Body of pancreas (tissue), 4 donors: ENCODE results near the gene JMJD8.

Source experiments
- CTCF ChIP-seq, 7 experiments: fragments of 450-650 bp in 4 of 7; fragments of 200-600 bp in 3 of 7; sonication (generic) in 3 of 7; IDR thresholded peaks; one replicate each; pipeline ENCODE4 v1.5.1; 2016 to 2019; ENCODE audit warnings: antibody characterized with exemption in 7 of 7
- POLR2A ChIP-seq, 3 donors: fragments of 450-650 bp; IDR thresholded peaks; one replicate each; pipeline ENCODE4 v1.6.1; 2016; ENCODE audit warnings: antibody characterized with exemption in 3 of 3, mild to moderate bottlenecking in 2 of 3

GRCh38 chr16:730666-731509, 46.8 kb upstream of the JMJD8 start:
- TF ChIP-seq CTCF (IDR thresholded peaks at IDR 0.05) (no peak), POLR2A (IDR thresholded peaks at IDR 0.05) (no peak)
